ENCODE results near the gene MEIG1. TPM values are rescaled to one million over a fixed set of nuclear protein-coding genes. Genes with fewer than 3 reads are reported as not detected.
"Not testable (repeated sequence)": the region's sequence is repeated elsewhere in the genome, so short reads cannot be mapped to it uniquely, and the experiment has no call there.

The MEIG1 gene
- polyA plus RNA-seq, 2 of the 4 experiments (the other 2 are of a cell fraction) = 0.79 to 1.9 TPM

GRCh38 chr10:15015451-15015850, 56.3 kb downstream of the MEIG1 start:
- H3K4me1 ChIP-seq = peaks cover 3% of the 10 kb centered on the region; the same call in 1 of the 3 replicates
- FAIRE-seq (no peak), DNase-seq (ENCODE audit: low read depth in 1 of 2, low spot score in 1 of 2) (no peak), ATAC-seq (no peak)
- TF ChIP-seq JUN (IDR thresholded peaks at IDR 0.05) (no peak), RARB (CRISPR knock-in tag; IDR thresholded peaks at IDR 0.05) (no peak)
- no peak overlapping the region for H3K4me2 ChIP-seq
- ChIA-PET POLR2A (no interaction called here), CTCF (interaction anchor here (0.9 to 1.0 kb wide), 2 partner anchors 134 to 333 kb away, joined by 3 to 4 read pairs; no protein-coding TSS in a partner anchor)
- no peaks in the 10 kb centered on the region for H3K9me3 ChIP-seq
- no peak overlapping the region for H3K27ac ChIP-seq
- WGBS (ENCODE audit: missing lambda C conversion rate) = 75% methylated on average over 7 of the region's 7 CpGs
- H3K4me3 ChIP-seq = no peak overlapping the region

GRCh38 chr10:15020966-15021365, 61.8 kb downstream of the MEIG1 start:
- DNase-seq (ENCODE audit: low read depth in 1 of 2, low spot score in 1 of 2) (peak in 1 of 2 experiments; percentile 56), ATAC-seq (peak; percentile 43 to 76; a peak in 3 of 6 replicates)
- CTCF ChIA-PET; FAIRE-seq; H3K4me1 ChIP-seq; POLR2A ChIA-PET; H3K9me3 ChIP-seq; H3K4me3 ChIP-seq; TF ChIP-seq FOSL2 (IDR thresholded peaks at IDR 0.05): not testable (repeated sequence)
- peak; percentile 39 for TF ChIP-seq FOSL2 (CRISPR knock-in tag; IDR thresholded peaks at IDR 0.05)
- 66% methylated on average over 3 of the region's 5 CpGs for WGBS (ENCODE audit: missing lambda C conversion rate)
- Histone ChIP-seq H3K4me2 (peak overlapping the region; percentile 9; the same call in 1 of the 3 replicates), H3K27ac (0 out of 6 replicates have a peak overlapping the region, but pooled peaks of 1 of the 2 experiments have one; percentile 22)

Other genes with a start within 250 kb of the MEIG1 start
- 145 and 173 TPM in 2 replicates for gene FAM107B, start 184.5 kb upstream of the MEIG1 start, polyA plus RNA-seq (2011; rRNA removed)
- 99.9 to 107 TPM (median 103 TPM) in 3 replicates for gene FAM107B, start 184.5 kb upstream of the MEIG1 start, polyA plus RNA-seq (2017; fragmentation: RNase III; extraction: RNeasy Plus Mini Kit Qiagen cat#74134 plus additional on column Dnase treatment)
- 1.8 and 2.0 TPM in 2 replicates for gene CDNF, start 121.4 kb upstream of the MEIG1 start, polyA plus RNA-seq (2011; rRNA removed)
- gene CDNF, start 121.4 kb upstream of the MEIG1 start, polyA plus RNA-seq (2017; fragmentation: RNase III; extraction: RNeasy Plus Mini Kit Qiagen cat#74134 plus additional on column Dnase treatment) = 0.89 to 2.1 TPM (median 1.6 TPM) in 3 replicates
- gene HSPA14, start 121.1 kb upstream of the MEIG1 start, polyA plus RNA-seq (2011; rRNA removed) = 31.7 and 45.7 TPM in 2 replicates
- 33.3 to 35.7 TPM (median 34.2 TPM) in 3 replicates for gene HSPA14, start 121.1 kb upstream of the MEIG1 start, polyA plus RNA-seq (2017; fragmentation: RNase III; extraction: RNeasy Plus Mini Kit Qiagen cat#74134 plus additional on column Dnase treatment)
- 10.9 and 11.2 TPM in 2 replicates for gene MSANTD7, start 121.1 kb upstream of the MEIG1 start, polyA plus RNA-seq (2011; rRNA removed)
- 10.9 to 12.1 TPM (median 11.2 TPM) in 3 replicates for gene MSANTD7, start 121.1 kb upstream of the MEIG1 start, polyA plus RNA-seq (2017; fragmentation: RNase III; extraction: RNeasy Plus Mini Kit Qiagen cat#74134 plus additional on column Dnase treatment)
- gene SUV39H2, start 80.5 kb upstream of the MEIG1 start, polyA plus RNA-seq (2011; rRNA removed) = 21.3 and 23.2 TPM in 2 replicates
- gene SUV39H2, start 80.5 kb upstream of the MEIG1 start, polyA plus RNA-seq (2017; fragmentation: RNase III; extraction: RNeasy Plus Mini Kit Qiagen cat#74134 plus additional on column Dnase treatment) = 22.6 to 24.0 TPM (median 22.9 TPM) in 3 replicates
- 8.3 and 8.6 TPM in 2 replicates for gene DCLRE1C, start 5.3 kb upstream of the MEIG1 start, polyA plus RNA-seq (2011; rRNA removed)
- 4.6 to 5.9 TPM (median 5.0 TPM) in 3 replicates for gene DCLRE1C, start 5.3 kb upstream of the MEIG1 start, polyA plus RNA-seq (2017; fragmentation: RNase III; extraction: RNeasy Plus Mini Kit Qiagen cat#74134 plus additional on column Dnase treatment)
- 0.34 and 0.53 TPM in 2 replicates for gene OLAH, start 84.6 kb downstream of the MEIG1 start, polyA plus RNA-seq (2011; rRNA removed)
- not detected in 3 replicates for gene OLAH, start 84.6 kb downstream of the MEIG1 start, polyA plus RNA-seq (2017; fragmentation: RNase III; extraction: RNeasy Plus Mini Kit Qiagen cat#74134 plus additional on column Dnase treatment)
- gene ACBD7, start 129.4 kb downstream of the MEIG1 start, polyA plus RNA-seq (2011; rRNA removed) = 0.90 and 0.98 TPM in 2 replicates
- 1.2 to 1.6 TPM (median 1.5 TPM) in 3 replicates for gene ACBD7, start 129.4 kb downstream of the MEIG1 start, polyA plus RNA-seq (2017; fragmentation: RNase III; extraction: RNeasy Plus Mini Kit Qiagen cat#74134 plus additional on column Dnase treatment)
- gene RPP38, start 138.0 kb downstream of the MEIG1 start, polyA plus RNA-seq (2011; rRNA removed) = 43.4 and 47.5 TPM in 2 replicates
- gene RPP38, start 138.0 kb downstream of the MEIG1 start, polyA plus RNA-seq (2017; fragmentation: RNase III; extraction: RNeasy Plus Mini Kit Qiagen cat#74134 plus additional on column Dnase treatment) = 23.9 to 26.9 TPM (median 25.5 TPM) in 3 replicates
- 13.1 and 14.7 TPM in 2 replicates for gene NMT2, start 209.3 kb downstream of the MEIG1 start, polyA plus RNA-seq (2011; rRNA removed)
- 19.6 to 23.2 TPM (median 22.5 TPM) in 3 replicates for gene NMT2, start 209.3 kb downstream of the MEIG1 start, polyA plus RNA-seq (2017; fragmentation: RNase III; extraction: RNeasy Plus Mini Kit Qiagen cat#74134 plus additional on column Dnase treatment)